H1 (cell line): ENCODE measurements around the gene TDRD3. TPM values are rescaled to one million over a fixed set of nuclear protein-coding genes. Genes with fewer than 3 reads are reported as not detected.

Source experiments
- BACH1 ChIP-seq: IDR thresholded peaks from 2 replicates; pipeline ENCODE4 v1.6.1; 2012; ENCODE audit warnings: low read length, improper control_type of control experiment
- CHD2 ChIP-seq: IDR thresholded peaks from 2 replicates; pipeline ENCODE4 v1.6.1; 2012; ENCODE audit warnings: low read length, improper control_type of control experiment
- FOSL1 ChIP-seq: IDR thresholded peaks from 2 replicates; pipeline ENCODE4 v1.6.1; 2011; ENCODE audit warnings: mild to moderate bottlenecking, low read depth, low read length, moderate library complexity; ENCODE audit not compliant: insufficient read depth
- GABPA ChIP-seq: IDR thresholded peaks from 2 replicates; pipeline ENCODE4 v1.6.1; 2011; ENCODE audit warnings: mild to moderate bottlenecking, low read length, moderate library complexity, borderline replicate concordance; ENCODE audit not compliant: insufficient read depth
- HDAC6 ChIP-seq: IDR thresholded peaks from one replicate; pipeline ENCODE4 v1.7.1; 2012; ENCODE audit warnings: low read depth, mild to moderate bottlenecking, inconsistent platforms, low read length, moderate library complexity
- KDM1A ChIP-seq: fragments of 200-600, 300-600 bp; sonication (generic); IDR thresholded peaks from 2 replicates; pipeline ENCODE4 v1.7.1; 2016; ENCODE audit warnings: mild to moderate bottlenecking, low read length, borderline replicate concordance
- PHF8 ChIP-seq: fragments of 200-600 bp; sonication (generic); conservative IDR thresholded peaks from 2 replicates; pipeline ENCODE4 v1.7.1; 2012; ENCODE audit warnings: low read depth, mild to moderate bottlenecking, inconsistent platforms, low read length, moderate library complexity
- POU5F1 ChIP-seq: IDR thresholded peaks from 2 replicates; pipeline ENCODE4 v1.6.1; 2011; ENCODE audit warnings: low read depth, mild to moderate bottlenecking, low read length, moderate library complexity
- RXRA ChIP-seq: IDR thresholded peaks from 2 replicates; pipeline ENCODE4 v1.6.1; 2011; ENCODE audit warnings: low read depth, mild to moderate bottlenecking, low read length, moderate library complexity; ENCODE audit not compliant: insufficient read depth
- SIX5 ChIP-seq: IDR thresholded peaks from 2 replicates; pipeline ENCODE4 v1.6.1; 2011; ENCODE audit warnings: mild to moderate bottlenecking, low read depth, low read length
- YY1 ChIP-seq: IDR thresholded peaks from 2 replicates; pipeline ENCODE4 v1.6.1; 2011; ENCODE audit warnings: low read depth, mild to moderate bottlenecking, low read length
- polyA plus RNA-seq, 7 experiments: library from polyadenylated mRNA; depleted of rRNA in 3 of 7; stranded (reverse) in 5 of 7; unstranded in 2 of 7; fragments of >200 nt in 5 of 7; fragments of 200-250 nt in 2 of 7; gene quantifications; 1 replicate in 5 of 7; 2 replicates in 1 of 7; 4 replicates in 1 of 7; pipeline versions ENCODE4 v1.2.1 to v1.2.3, GENCODE V29; 2011 to 2013; ENCODE audit warnings: missing spikeins in 2 of 7, mixed read lengths in 2 of 7
- total RNA-seq: library from RNA; stranded (reverse); fragmentation: NEBNext Ultra II Directional; extraction: Animal tissue kit (Norgen Biotek cat#: 25700); gene quantifications from 2 replicates; pipeline ENCODE4 v1.2.1, GENCODE V29; 2021
- TF ChIP-seq, protein P1 (sequence below): fragments of 300-600 bp; sonication (generic); IDR thresholded peaks from 2 replicates; pipeline ENCODE4 v1.7.1; 2012; ENCODE audit warnings: low read length, moderate library complexity, mild to moderate bottlenecking, inconsistent platforms; ENCODE audit not compliant: insufficient replicate concordance

The TDRD3 gene
- total and polyA plus RNA-seq, 2 of the 8 experiments (the other 6 are each of a cell fraction or from before 2014, with no cell fraction given): 2.5 to 14.7 TPM

DNA sequence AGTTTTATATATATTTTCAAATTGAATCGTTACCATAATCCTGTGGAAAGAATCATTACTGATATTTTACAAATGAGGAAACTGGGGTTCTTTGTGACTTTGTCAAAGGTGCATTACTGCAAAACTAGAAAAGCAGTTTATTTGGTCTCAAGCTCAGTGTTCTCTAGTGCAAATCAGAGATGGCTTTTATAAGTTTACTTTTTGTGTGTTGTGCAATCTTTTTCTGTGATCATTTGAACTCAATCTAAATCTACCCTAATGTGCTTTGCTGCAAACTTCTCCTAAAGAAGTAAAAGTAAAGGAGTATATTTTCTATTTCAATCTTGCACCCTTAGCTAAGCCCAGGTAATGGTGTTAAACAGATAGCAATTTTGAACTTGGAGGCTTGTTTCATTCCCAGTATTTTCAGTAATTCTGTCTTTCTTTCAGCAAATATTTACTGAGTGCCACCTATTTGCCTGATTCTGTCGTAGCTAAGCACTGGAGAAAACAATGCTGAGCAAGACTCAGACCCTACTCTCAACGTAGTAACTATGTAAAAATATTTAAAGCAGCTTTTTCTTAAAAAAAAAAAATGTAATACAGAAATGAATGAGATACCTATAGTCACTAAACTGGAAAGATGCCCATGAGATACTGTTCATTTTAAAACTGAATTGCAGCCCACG, 124.0 kb downstream of the TDRD3 start (continued):
- TF ChIP-seq, protein P1, sequence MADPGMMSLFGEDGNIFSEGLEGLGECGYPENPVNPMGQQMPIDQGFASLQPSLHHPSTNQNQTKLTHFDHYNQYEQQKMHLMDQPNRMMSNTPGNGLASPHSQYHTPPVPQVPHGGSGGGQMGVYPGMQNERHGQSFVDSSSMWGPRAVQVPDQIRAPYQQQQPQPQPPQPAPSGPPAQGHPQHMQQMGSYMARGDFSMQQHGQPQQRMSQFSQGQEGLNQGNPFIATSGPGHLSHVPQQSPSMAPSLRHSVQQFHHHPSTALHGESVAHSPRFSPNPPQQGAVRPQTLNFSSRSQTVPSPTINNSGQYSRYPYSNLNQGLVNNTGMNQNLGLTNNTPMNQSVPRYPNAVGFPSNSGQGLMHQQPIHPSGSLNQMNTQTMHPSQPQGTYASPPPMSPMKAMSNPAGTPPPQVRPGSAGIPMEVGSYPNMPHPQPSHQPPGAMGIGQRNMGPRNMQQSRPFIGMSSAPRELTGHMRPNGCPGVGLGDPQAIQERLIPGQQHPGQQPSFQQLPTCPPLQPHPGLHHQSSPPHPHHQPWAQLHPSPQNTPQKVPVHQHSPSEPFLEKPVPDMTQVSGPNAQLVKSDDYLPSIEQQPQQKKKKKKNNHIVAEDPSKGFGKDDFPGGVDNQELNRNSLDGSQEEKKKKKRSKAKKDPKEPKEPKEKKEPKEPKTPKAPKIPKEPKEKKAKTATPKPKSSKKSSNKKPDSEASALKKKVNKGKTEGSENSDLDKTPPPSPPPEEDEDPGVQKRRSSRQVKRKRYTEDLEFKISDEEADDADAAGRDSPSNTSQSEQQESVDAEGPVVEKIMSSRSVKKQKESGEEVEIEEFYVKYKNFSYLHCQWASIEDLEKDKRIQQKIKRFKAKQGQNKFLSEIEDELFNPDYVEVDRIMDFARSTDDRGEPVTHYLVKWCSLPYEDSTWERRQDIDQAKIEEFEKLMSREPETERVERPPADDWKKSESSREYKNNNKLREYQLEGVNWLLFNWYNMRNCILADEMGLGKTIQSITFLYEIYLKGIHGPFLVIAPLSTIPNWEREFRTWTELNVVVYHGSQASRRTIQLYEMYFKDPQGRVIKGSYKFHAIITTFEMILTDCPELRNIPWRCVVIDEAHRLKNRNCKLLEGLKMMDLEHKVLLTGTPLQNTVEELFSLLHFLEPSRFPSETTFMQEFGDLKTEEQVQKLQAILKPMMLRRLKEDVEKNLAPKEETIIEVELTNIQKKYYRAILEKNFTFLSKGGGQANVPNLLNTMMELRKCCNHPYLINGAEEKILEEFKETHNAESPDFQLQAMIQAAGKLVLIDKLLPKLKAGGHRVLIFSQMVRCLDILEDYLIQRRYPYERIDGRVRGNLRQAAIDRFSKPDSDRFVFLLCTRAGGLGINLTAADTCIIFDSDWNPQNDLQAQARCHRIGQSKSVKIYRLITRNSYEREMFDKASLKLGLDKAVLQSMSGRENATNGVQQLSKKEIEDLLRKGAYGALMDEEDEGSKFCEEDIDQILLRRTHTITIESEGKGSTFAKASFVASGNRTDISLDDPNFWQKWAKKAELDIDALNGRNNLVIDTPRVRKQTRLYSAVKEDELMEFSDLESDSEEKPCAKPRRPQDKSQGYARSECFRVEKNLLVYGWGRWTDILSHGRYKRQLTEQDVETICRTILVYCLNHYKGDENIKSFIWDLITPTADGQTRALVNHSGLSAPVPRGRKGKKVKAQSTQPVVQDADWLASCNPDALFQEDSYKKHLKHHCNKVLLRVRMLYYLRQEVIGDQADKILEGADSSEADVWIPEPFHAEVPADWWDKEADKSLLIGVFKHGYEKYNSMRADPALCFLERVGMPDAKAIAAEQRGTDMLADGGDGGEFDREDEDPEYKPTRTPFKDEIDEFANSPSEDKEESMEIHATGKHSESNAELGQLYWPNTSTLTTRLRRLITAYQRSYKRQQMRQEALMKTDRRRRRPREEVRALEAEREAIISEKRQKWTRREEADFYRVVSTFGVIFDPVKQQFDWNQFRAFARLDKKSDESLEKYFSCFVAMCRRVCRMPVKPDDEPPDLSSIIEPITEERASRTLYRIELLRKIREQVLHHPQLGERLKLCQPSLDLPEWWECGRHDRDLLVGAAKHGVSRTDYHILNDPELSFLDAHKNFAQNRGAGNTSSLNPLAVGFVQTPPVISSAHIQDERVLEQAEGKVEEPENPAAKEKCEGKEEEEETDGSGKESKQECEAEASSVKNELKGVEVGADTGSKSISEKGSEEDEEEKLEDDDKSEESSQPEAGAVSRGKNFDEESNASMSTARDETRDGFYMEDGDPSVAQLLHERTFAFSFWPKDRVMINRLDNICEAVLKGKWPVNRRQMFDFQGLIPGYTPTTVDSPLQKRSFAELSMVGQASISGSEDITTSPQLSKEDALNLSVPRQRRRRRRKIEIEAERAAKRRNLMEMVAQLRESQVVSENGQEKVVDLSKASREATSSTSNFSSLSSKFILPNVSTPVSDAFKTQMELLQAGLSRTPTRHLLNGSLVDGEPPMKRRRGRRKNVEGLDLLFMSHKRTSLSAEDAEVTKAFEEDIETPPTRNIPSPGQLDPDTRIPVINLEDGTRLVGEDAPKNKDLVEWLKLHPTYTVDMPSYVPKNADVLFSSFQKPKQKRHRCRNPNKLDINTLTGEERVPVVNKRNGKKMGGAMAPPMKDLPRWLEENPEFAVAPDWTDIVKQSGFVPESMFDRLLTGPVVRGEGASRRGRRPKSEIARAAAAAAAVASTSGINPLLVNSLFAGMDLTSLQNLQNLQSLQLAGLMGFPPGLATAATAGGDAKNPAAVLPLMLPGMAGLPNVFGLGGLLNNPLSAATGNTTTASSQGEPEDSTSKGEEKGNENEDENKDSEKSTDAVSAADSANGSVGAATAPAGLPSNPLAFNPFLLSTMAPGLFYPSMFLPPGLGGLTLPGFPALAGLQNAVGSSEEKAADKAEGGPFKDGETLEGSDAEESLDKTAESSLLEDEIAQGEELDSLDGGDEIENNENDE: no peak
- TF ChIP-seq FOSL1: no peak
- no peak for TF ChIP-seq RXRA
- TF ChIP-seq PHF8: no peak
- TF ChIP-seq BACH1: no peak
- TF ChIP-seq CHD2: no peak
- TF ChIP-seq POU5F1: no peak
- TF ChIP-seq HDAC6: no peak
- no peak for TF ChIP-seq GABPA
- TF ChIP-seq SIX5: no peak
- no peak for TF ChIP-seq YY1
- TF ChIP-seq KDM1A: no peak
